HepG2 (cell line): Measurements from ENCODE around the gene CPNE8. TPM values are rescaled to one million over a fixed set of nuclear protein-coding genes. Genes with fewer than 3 reads are reported as not detected.

ENCODE experiments used
- ATAC-seq: fragments of 200-7000 bp; cut with Tn5 transposase; 3 replicates; pipeline ENCODE4 v1.9.1; 2020; ENCODE audit warnings: mild to moderate bottlenecking, moderate library complexity
- BruUV-seq: library from RNA; stranded (reverse); fragments of 400-500 nt; replicated peaks from 2 replicates; lab custom pipeline; 2021; lab: Mats Ljungman, UMichigan
- CTCF ChIA-PET: fragments of 300-600 bp; formaldehyde crosslinking; extraction: SDS; loops from one replicate; lab custom pipeline; 2021; ENCODE audit warnings: low total read pairs, inconsistent platforms, low intra/inter-chr PET ratio; lab: Yijun Ruan, JAX
- POLR2A ChIA-PET: fragments of 350-600 bp; sonication (Branson Sonifier 250); formaldehyde crosslinking; loops from one replicate; lab custom pipeline; 2020; ENCODE audit warnings: antibody characterized with exemption, inconsistent platforms; lab: Yijun Ruan, JAX
- DNase-seq: peaks from one replicate; pipeline ENCODE4 v3.0.0-alpha.2; 2015; ENCODE audit warnings: low spot score
- FAIRE-seq: peaks from 3 replicates; lab custom pipeline; 2011; peaks lifted over from hg19 to GRCh38; lab: Jason Lieb, UNC
- H2AFZ ChIP-seq: one replicate; pipeline ENCODE4 v1.6.1; 2011; ENCODE audit warnings: low read length, inconsistent platforms
- H3K27ac ChIP-seq: fragments of 300-600 bp; 3 replicates; pipeline ENCODE4 v1.8.0; 2011; ENCODE audit warnings: mixed run types, mild to moderate bottlenecking, mixed read lengths, low read length, inconsistent platforms; ENCODE audit not compliant: insufficient read depth; ENCODE audit errors: extremely low read length
- H3K27me3 ChIP-seq, 2 experiments: fragments of 200-600 bp in 1 of 2; 2 replicates in 1 of 2; 3 replicates in 1 of 2; pipeline versions ENCODE4 v1.6.0 to v1.8.0; 2011; ENCODE audit warnings: low read length in 2 of 2, mild to moderate bottlenecking in 2 of 2, moderate library complexity in 2 of 2, inconsistent platforms in 1 of 2; ENCODE audit not compliant: insufficient read depth in 2 of 2, control insufficient read depth in 1 of 2
- H3K36me3 ChIP-seq, 2 experiments: fragments of 200-600 bp in 1 of 2; replicated peaks in 1 of 2; 2 replicates in 1 of 2; 3 replicates in 1 of 2; pipeline versions ENCODE4 v1.5.1 to v1.8.0; 2011; ENCODE audit warnings: low read length in 2 of 2, inconsistent platforms in 1 of 2; ENCODE audit not compliant: insufficient read depth in 2 of 2, control insufficient read depth in 1 of 2
- H3K4me1 ChIP-seq: 2 replicates; pipeline ENCODE4 v1.5.1; 2012; ENCODE audit warnings: low read length, inconsistent platforms; ENCODE audit not compliant: insufficient read depth
- H3K4me2 ChIP-seq: 2 replicates; pipeline ENCODE4 v1.6.0; 2011; ENCODE audit warnings: low read depth, low read length, inconsistent platforms
- H3K4me3 ChIP-seq, 3 experiments: fragments of 200-600 bp in 1 of 3; sonication (generic), shearing (Covaris generic) in 1 of 3; replicated peaks in 1 of 3; 2 replicates each; pipeline ENCODE4 v1.5.1; 2011 to 2016; ENCODE audit warnings: low read length in 3 of 3, inconsistent platforms in 2 of 3, low read depth in 2 of 3, mild to moderate bottlenecking in 2 of 3, control low read depth in 1 of 3, mixed read lengths in 1 of 3; ENCODE audit not compliant: insufficient read depth in 1 of 3
- H3K79me2 ChIP-seq: one replicate; pipeline ENCODE4 v1.6.1; 2011; ENCODE audit warnings: low read length, inconsistent platforms; ENCODE audit not compliant: insufficient read depth
- H3K9ac ChIP-seq: 2 replicates; pipeline ENCODE4 v1.6.0; 2011; ENCODE audit warnings: mild to moderate bottlenecking, low read depth, low read length, inconsistent platforms; ENCODE audit not compliant: insufficient read depth
- H3K9me3 ChIP-seq: 2 replicates; pipeline ENCODE4 v1.5.1; 2012; ENCODE audit warnings: mild to moderate bottlenecking, low read length
- H4K20me1 ChIP-seq: 2 replicates; pipeline ENCODE4 v1.6.0; 2011; ENCODE audit warnings: inconsistent platforms, mild to moderate bottlenecking, low read length, moderate library complexity; ENCODE audit not compliant: insufficient read depth
- AHR ChIP-seq: IDR thresholded peaks from 2 replicates; pipeline ENCODE4 v1.6.1; 2018; ENCODE audit warnings: missing genetic modification reagents, missing compliant biosample characterization
- ATF1 ChIP-seq: IDR thresholded peaks from 2 replicates; pipeline ENCODE4 v1.6.1; 2016; ENCODE audit warnings: mild to moderate bottlenecking, control low read depth
- FLYWCH1 ChIP-seq: sonication (generic); formaldehyde crosslinking; IDR thresholded peaks from 2 replicates; pipeline ENCODE4 v1.8.1; 2023; ENCODE audit warnings: mild to moderate bottlenecking, missing genetic modification reagents
- FOSL1 ChIP-seq: sonication (generic); formaldehyde crosslinking; IDR thresholded peaks from 2 replicates; pipeline ENCODE4 v1.9.0; 2021; ENCODE audit warnings: missing genetic modification reagents, borderline replicate concordance
- HES4 ChIP-seq: sonication (generic); formaldehyde crosslinking; IDR thresholded peaks from 2 replicates; pipeline ENCODE4 v1.9.0; 2021; ENCODE audit warnings: mild to moderate bottlenecking, missing genetic modification reagents, borderline replicate concordance
- HNRNPL ChIP-seq: fragments of 200-400 bp; formaldehyde crosslinking; IDR thresholded peaks from 2 replicates; pipeline ENCODE4 v1.6.1; 2017; ENCODE audit warnings: mild to moderate bottlenecking, low read depth, low read length
- IKZF4 ChIP-seq: sonication (generic); formaldehyde crosslinking; IDR thresholded peaks from 2 replicates; pipeline ENCODE4 v1.5.1; 2020; ENCODE audit warnings: borderline replicate concordance, mild to moderate bottlenecking, low read depth, missing genetic modification reagents; ENCODE audit errors: not compliant biosample characterization
- PRPF4 ChIP-seq: fragments of 200-400 bp; formaldehyde crosslinking; IDR thresholded peaks from 2 replicates; pipeline ENCODE4 v1.6.1; 2016; ENCODE audit warnings: low read length, low read depth; ENCODE audit not compliant: poor library complexity, severe bottlenecking
- SIX1 ChIP-seq: sonication (generic); formaldehyde crosslinking; IDR thresholded peaks from 2 replicates; pipeline ENCODE4 v1.4.0; 2020; ENCODE audit warnings: missing genetic modification reagents, borderline replicate concordance
- SP4 ChIP-seq: sonication (generic); formaldehyde crosslinking; IDR thresholded peaks from 2 replicates; pipeline ENCODE4 v1.8.1; 2023; ENCODE audit warnings: mild to moderate bottlenecking, missing genetic modification reagents
- STAG1 ChIP-seq: sonication (generic); formaldehyde crosslinking; IDR thresholded peaks from 2 replicates; pipeline ENCODE4 v1.4.0; 2020; ENCODE audit warnings: missing genetic modification reagents
- TIGD3 ChIP-seq: sonication (generic); formaldehyde crosslinking; IDR thresholded peaks from 2 replicates; pipeline ENCODE4 v1.5.1; 2020; ENCODE audit warnings: mild to moderate bottlenecking, missing genetic modification reagents, borderline replicate concordance
- ZBTB21 ChIP-seq: sonication (generic); formaldehyde crosslinking; IDR thresholded peaks from 2 replicates; pipeline ENCODE4 v1.4.0; 2020; ENCODE audit warnings: missing genetic modification reagents
- ZNF12 ChIP-seq: sonication (generic); formaldehyde crosslinking; IDR thresholded peaks from 2 replicates; pipeline ENCODE4 v1.5.0; 2020; ENCODE audit warnings: missing genetic modification reagents
- ZNF17 ChIP-seq: sonication (generic); formaldehyde crosslinking; IDR thresholded peaks from 2 replicates; pipeline ENCODE4 v1.5.0; 2020; ENCODE audit warnings: mild to moderate bottlenecking, missing genetic modification reagents
- ZNF468 ChIP-seq: sonication (generic); formaldehyde crosslinking; IDR thresholded peaks from 2 replicates; pipeline ENCODE4 v1.8.0; 2022; ENCODE audit warnings: mild to moderate bottlenecking, moderate library complexity, missing genetic modification reagents
- ZNF572 ChIP-seq: sonication (generic); formaldehyde crosslinking; IDR thresholded peaks from 2 replicates; pipeline ENCODE4 v1.5.1; 2020; ENCODE audit warnings: mild to moderate bottlenecking, missing genetic modification reagents
- ZNF652 ChIP-seq: IDR thresholded peaks from 2 replicates; pipeline ENCODE4 v1.6.1; 2016; ENCODE audit warnings: low read depth, borderline replicate concordance
- WGBS: methylation state at CpG from one replicate; pipeline ENCODE4 v1.1.6; 2017; ENCODE audit warnings: low lambda C conversion rate; 5-methylcytosine and 5-hydroxymethylcytosine counted together
- in situ Hi-C: cut with HindIII; loops from 2 replicates; pipeline ENCODE4 v1.10.0; 2017; ENCODE audit warnings: low pct_unique_long_range_greater_than_20kb; ENCODE audit not compliant: extremely low pct_ligation_motif_present
- intact Hi-C: fragments of 100-400 bp; cut with micrococcal nuclease; formaldehyde crosslinking; loops from one replicate; pipeline ENCODE4 v1.10.0; 2022; ENCODE audit not compliant: unreplicated experiment
- polyA plus RNA-seq, 8 experiments: library from polyadenylated mRNA; depleted of rRNA in 3 of 8; stranded (reverse) in 7 of 8; unstranded in 1 of 8; fragments of >200 nt; fragmentation: Illumina TruSeq in 4 of 8; extraction: Trizol in 4 of 8; gene quantifications; 2 replicates each; pipeline versions ENCODE4 v1.2.1 to v1.2.3, GENCODE V29; 2011 to 2016; ENCODE audit warnings: low read depth in 4 of 8, missing spikeins in 1 of 8, mixed read lengths in 1 of 8; ENCODE audit not compliant: insufficient read depth in 1 of 8
- total RNA-seq, 5 experiments: library from RNA; depleted of rRNA; stranded (reverse); fragments of >200 nt; fragmentation: Illumina TruSeq; extraction: Trizol; gene quantifications; 2 replicates each; pipeline ENCODE4 v1.2.3, GENCODE V29; 2016; ENCODE audit warnings: low read depth in 1 of 5
- TF ChIP-seq, protein P1 (sequence below): sonication (generic); formaldehyde crosslinking; IDR thresholded peaks from 2 replicates; pipeline ENCODE4 v1.4.0; 2020; ENCODE audit warnings: mild to moderate bottlenecking, low read depth, missing genetic modification reagents

Gene CPNE8
- total and polyA plus RNA-seq, 2 of the 13 experiments (the other 11 are each of a cell fraction or from before 2014, with no cell fraction given), result 2.4 to 2.7 TPM

- TF ChIP-seq SIX1 (CRISPR knock-in tag) (no peak), ATF1 (no peak), HNRNPL (no peak), FOSL1 (CRISPR knock-in tag) (no peak), HES4 (CRISPR knock-in tag) (no peak), ZNF12 (CRISPR knock-in tag) (no peak), AHR (CRISPR knock-in tag) (no peak)
- TF ChIP-seq, all 625 proteins: peak for 0
- H3K4me2 ChIP-seq, result no peak overlapping the region
- in situ Hi-C loops (no loop called here), intact Hi-C loops (no loop called here)
- no peaks in the 10 kb centered on the region for H3K9me3 ChIP-seq
- H3K4me3 ChIP-seq, result no peak overlapping the region
- H3K4me1 ChIP-seq, result no peaks in the 10 kb centered on the region
- ChIA-PET CTCF (no interaction called here), POLR2A (no interaction called here)
- no peaks in the 10 kb centered on the region for H3K79me2 ChIP-seq
- no peak for DNase-seq
- no peak for FAIRE-seq
- BruUV-seq, result no TSS peak
- no peak for ATAC-seq
- no peaks in the 10 kb centered on the region for H3K36me3 ChIP-seq
- no peaks in the 10 kb centered on the region for H3K27me3 ChIP-seq
- H3K27ac ChIP-seq, result no peak overlapping the region
- no peak overlapping the region for H2AFZ ChIP-seq
- no peak overlapping the region for H3K9ac ChIP-seq
- no peaks in the 10 kb centered on the region for H4K20me1 ChIP-seq
These were observed 32.8 kb downstream of the CPNE8 start for GRCh38 chr12:38872561-38872960.

DNA sequence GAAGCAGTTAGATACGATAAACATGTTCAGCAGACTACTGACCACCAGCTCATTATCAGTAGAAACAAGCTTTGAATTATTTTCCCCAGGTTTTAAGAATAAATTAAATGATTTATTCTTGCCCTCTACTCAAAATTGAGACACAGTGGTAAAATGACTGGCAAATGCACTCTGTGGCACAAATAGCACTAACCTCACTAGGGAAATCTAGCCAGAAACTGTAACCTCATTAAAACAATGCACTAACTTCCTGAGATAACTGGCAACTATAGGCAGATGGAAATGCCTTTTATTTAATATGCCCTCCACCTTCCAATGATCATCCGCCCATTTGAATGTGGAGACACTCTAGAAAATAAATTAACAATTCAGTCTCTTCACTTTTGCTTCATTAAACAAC lies 33.2 kb downstream of the CPNE8 start:
- DNase-seq (no peak), FAIRE-seq (no peak), ATAC-seq (no peak)
- Histone ChIP-seq H3K9me3 (no peaks in the 10 kb centered on the region), H3K36me3 (no peaks in the 10 kb centered on the region), H3K27ac (no peak overlapping the region), H4K20me1 (no peaks in the 10 kb centered on the region), H3K79me2 (no peaks in the 10 kb centered on the region), H3K4me2 (no peak overlapping the region), H2AFZ (no peak overlapping the region), H3K9ac (no peak overlapping the region), H3K4me1 (no peaks in the 10 kb centered on the region), H3K27me3 (no peaks in the 10 kb centered on the region), H3K4me3 (no peak overlapping the region)
- intact Hi-C loops, result no loop called here
- TF ChIP-seq FLYWCH1 (no peak), SP4 (CRISPR knock-in tag) (no peak), ZNF572 (CRISPR knock-in tag) (no peak), PRPF4 (no peak), ZNF652 (CRISPR knock-in tag) (no peak), STAG1 (CRISPR knock-in tag) (no peak), ZNF17 (no peak), IKZF4 (CRISPR knock-in tag) (no peak), ZBTB21 (CRISPR knock-in tag) (no peak), TIGD3 (CRISPR knock-in tag) (no peak), ZNF468 (CRISPR knock-in tag) (no peak)
- TF ChIP-seq, protein P1, sequence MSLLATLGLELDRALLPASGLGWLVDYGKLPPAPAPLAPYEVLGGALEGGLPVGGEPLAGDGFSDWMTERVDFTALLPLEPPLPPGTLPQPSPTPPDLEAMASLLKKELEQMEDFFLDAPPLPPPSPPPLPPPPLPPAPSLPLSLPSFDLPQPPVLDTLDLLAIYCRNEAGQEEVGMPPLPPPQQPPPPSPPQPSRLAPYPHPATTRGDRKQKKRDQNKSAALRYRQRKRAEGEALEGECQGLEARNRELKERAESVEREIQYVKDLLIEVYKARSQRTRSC (CRISPR knock-in tag), result no peak
- BruUV-seq, result no TSS peak
- WGBS, result 47% methylated on average over 2 of the region's 2 CpGs
- ChIA-PET POLR2A (no interaction called here), CTCF (no interaction called here)
- in situ Hi-C loops, result no loop called here
